Measurements from ENCODE around the gene HESX1. TPM values are rescaled to one million over a fixed set of nuclear protein-coding genes. Genes with fewer than 3 reads are reported as not detected.

Gene HESX1
- total and polyA plus RNA-seq, 2 of the 8 experiments (the other 6 are each of a cell fraction or from before 2014, with no cell fraction given): 7.1 to 12.0 TPM

DNA sequence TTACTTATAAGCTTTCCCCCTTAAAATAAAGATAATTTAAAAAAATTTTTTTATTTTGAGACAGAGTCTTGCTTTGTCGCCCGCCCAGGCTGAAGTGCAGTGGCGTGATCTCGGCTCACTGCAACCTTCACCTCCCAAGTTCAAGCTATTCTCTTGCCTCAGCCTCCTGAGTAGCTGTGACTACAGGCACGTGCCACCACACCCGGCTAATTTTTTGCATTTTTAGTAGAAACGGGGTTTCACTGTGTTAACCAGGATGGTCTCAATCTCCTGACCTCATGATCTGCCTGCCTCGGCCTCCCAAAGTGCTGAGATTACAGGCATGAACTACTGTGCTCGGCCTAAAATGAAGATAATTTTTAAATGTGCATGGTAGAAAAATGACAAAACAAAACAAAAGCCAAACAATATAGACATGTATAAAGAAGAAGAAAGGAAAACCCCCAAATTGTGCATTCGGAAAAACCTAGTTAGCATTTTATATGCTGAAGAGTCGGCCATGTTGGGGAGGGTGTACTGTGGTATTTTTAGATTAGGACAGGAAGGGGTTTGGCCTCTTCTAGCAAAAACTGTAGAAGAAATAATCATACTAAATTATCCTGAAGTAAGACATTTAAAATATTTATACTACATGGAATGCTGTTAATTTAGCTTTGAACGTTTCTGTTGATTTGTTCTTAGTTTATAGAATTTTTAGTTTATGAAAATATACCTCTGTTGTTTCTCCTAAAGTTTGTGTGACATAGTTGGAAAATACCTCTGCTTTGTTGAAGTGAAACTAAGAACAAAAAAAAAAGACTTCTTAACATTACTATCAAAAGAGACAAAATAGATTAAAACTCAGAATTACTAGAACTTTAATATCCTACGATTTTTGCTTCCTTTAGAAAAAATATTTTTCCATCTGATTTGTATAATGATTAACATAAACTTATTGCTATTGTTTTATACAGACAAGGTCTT, 35.1 kb upstream of the HESX1 start:
- no peak overlapping the region for H2BK15ac ChIP-seq (ENCODE audit: low read length)
- no peaks in the 10 kb centered on the region for H3K9me3 ChIP-seq (ENCODE audit: insufficient read depth in 2 of 2, low read depth in 1 of 2, low read length in 1 of 2)
- H2BK5ac ChIP-seq (ENCODE audit: low read depth, low read length): no peak overlapping the region
- ChIA-PET POLR2A (ENCODE audit: partially characterized antibody) (interaction anchor here (1.9 kb wide), 1 partner anchor 36 kb away, joined by 4 read pairs; the partner anchor contains the start of gene HESX1), CTCF (ENCODE audit: partially characterized antibody) (interaction anchor here (1.9 to 2.4 kb wide), 2 partner anchors 35 to 55 kb away, joined by 5 to 12 read pairs; partner anchors contain the start of gene HESX1)
- no peak overlapping the region for H3K27ac ChIP-seq (ENCODE audit: low read depth, low read length)
- H2BK12ac ChIP-seq (ENCODE audit: low read depth, low read length): no peak overlapping the region
- no peak overlapping the region for H2BK120ac ChIP-seq (replicated peaks; ENCODE audit: low read depth, low read length)
- no peaks in the 10 kb centered on the region for H3K23me2 ChIP-seq (ENCODE audit: low read depth, low read length)
- H2AFZ ChIP-seq (ENCODE audit: low read length): no peak overlapping the region
- H3K14ac ChIP-seq (ENCODE audit: insufficient read length): no peak overlapping the region
- H4K5ac ChIP-seq (ENCODE audit: insufficient read length, low read depth, low read length): no peak overlapping the region
- no peak overlapping the region for H3K4ac ChIP-seq (replicated peaks; ENCODE audit: insufficient read length, low read depth, low read length)
- WGBS, 2 experiments (ENCODE audit: extremely low coverage in 1 of 2, insufficient coverage in 1 of 2, insufficient read length in 1 of 2, insufficient replicate concordance in 2 of 2, low coverage in 1 of 2, low lambda C conversion rate in 2 of 2, missing lambda C conversion rate in 1 of 2): 89% methylated on average over 13 of the region's 13 CpGs; no CpG with 5 or more reads in 1 of the 2 experiments
- peaks cover 0 to 20% of the 10 kb centered on the region in 2 experiments; a peak in 1 of 4 replicates for H3K79me2 ChIP-seq (ENCODE audit: control insufficient read depth in 1 of 2, insufficient read depth in 2 of 2, low read length in 2 of 2)
- no peak overlapping the region for H2BK20ac ChIP-seq (ENCODE audit: low read length)
- H3K9ac ChIP-seq (replicated peaks in 1 of 4; ENCODE audit: extremely low read depth in 1 of 4, low read depth in 3 of 4, low read length in 3 of 4): no peak overlapping the region
- no peak overlapping the region for H4K91ac ChIP-seq (replicated peaks; ENCODE audit: insufficient read length, low read length)
- H3K36me3 ChIP-seq (ENCODE audit: control insufficient read depth in 2 of 4, insufficient read depth in 4 of 4, low read length in 3 of 4): peaks cover 0 to 11% (median 4%) of the 10 kb centered on the region in 4 experiments; a peak in 4 of 8 replicates
- H2AK5ac ChIP-seq (ENCODE audit: low read depth, low read length): no peak overlapping the region
- no peak overlapping the region for H4K8ac ChIP-seq (ENCODE audit: extremely low read depth, insufficient read depth, low read length)
- H3K23ac ChIP-seq (ENCODE audit: insufficient read length): no peak overlapping the region
- FAIRE-seq: no peak
- no peak overlapping the region for H3K4me2 ChIP-seq (ENCODE audit: insufficient read depth in 1 of 2, low read depth in 2 of 2, low read length in 2 of 2)
- no peak overlapping the region for H3K4me3 ChIP-seq (ENCODE audit: extremely low read depth in 1 of 4, insufficient read depth in 2 of 4, low read depth in 3 of 4, low read length in 4 of 4)
- no peaks in the 10 kb centered on the region for H4K20me1 ChIP-seq (replicated peaks in 1 of 2; ENCODE audit: control insufficient read depth in 1 of 2, insufficient read depth in 2 of 2, low read length in 2 of 2)
- H3K27me3 ChIP-seq (replicated peaks in 1 of 4; ENCODE audit: control insufficient read depth in 3 of 4, extremely low read depth in 1 of 4, insufficient read depth in 3 of 4, low read length in 3 of 4): no peaks in the 10 kb centered on the region
- no peaks in the 10 kb centered on the region for H3K79me1 ChIP-seq (ENCODE audit: low read depth, low read length)
- DNase-seq (ENCODE audit: low read depth in 1 of 2, low spot score in 2 of 2): no peak
- H3K56ac ChIP-seq (replicated peaks; ENCODE audit: insufficient read length, low read depth, low read length): no peak overlapping the region
- no peaks in the 10 kb centered on the region for H3K4me1 ChIP-seq (replicated peaks in 1 of 4; ENCODE audit: control insufficient read depth in 3 of 4, insufficient read depth in 4 of 4, low read length in 3 of 4)
- no peak overlapping the region for H3K18ac ChIP-seq (ENCODE audit: extremely low read depth, low read length)
- no peak for TF ChIP-seq POLR2AphosphoS5 (IDR thresholded peaks at IDR 0.05; ENCODE audit: low read depth, low read length)
- no peak for TF ChIP-seq CEBPB (IDR thresholded peaks at IDR 0.05; ENCODE audit: low read depth, low read length)
- no peak for TF ChIP-seq SUZ12 (IDR thresholded peaks at IDR 0.05; ENCODE audit: low read length)
- TF ChIP-seq HDAC2 (IDR thresholded peaks at IDR 0.05; ENCODE audit: borderline replicate concordance in 1 of 2, low read depth in 2 of 2, low read length in 2 of 2): no peak
- TF ChIP-seq PHF8 (conservative IDR thresholded peaks at IDR 0.05; ENCODE audit: low read depth, low read length): no peak
- TF ChIP-seq TCF12 (IDR thresholded peaks at IDR 0.05; ENCODE audit: low read depth, low read length): no peak
- TF ChIP-seq, protein P1, sequence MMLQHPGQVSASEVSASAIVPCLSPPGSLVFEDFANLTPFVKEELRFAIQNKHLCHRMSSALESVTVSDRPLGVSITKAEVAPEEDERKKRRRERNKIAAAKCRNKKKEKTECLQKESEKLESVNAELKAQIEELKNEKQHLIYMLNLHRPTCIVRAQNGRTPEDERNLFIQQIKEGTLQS (IDR thresholded peaks at IDR 0.05; ENCODE audit: insufficient read depth, low read depth, low read length): no peak
- TF ChIP-seq BACH1 (IDR thresholded peaks at IDR 0.05; ENCODE audit: low read length): no peak
- no peak for TF ChIP-seq SP1 (IDR thresholded peaks at IDR 0.05; ENCODE audit: low read depth, low read length)
- no peak for TF ChIP-seq BRCA1 (IDR thresholded peaks at IDR 0.05; ENCODE audit: low read depth, low read length)
- no peak for TF ChIP-seq NRF1 (IDR thresholded peaks at IDR 0.05; ENCODE audit: low read depth, low read length)
- TF ChIP-seq RXRA (IDR thresholded peaks at IDR 0.05; ENCODE audit: insufficient read depth, low read depth, low read length): no peak

Measured in H1 (cell line).